T47D (cell line): ENCODE data around the gene AUTS2.

Experiments
- DNase-seq, 2 experiments: peaks; one replicate each; pipeline versions ENCODE4 v3.0.0 to v3.0.0-alpha.2; 2011 to 2012; ENCODE audit warnings: low read depth in 1 of 2, low spot score in 1 of 2
- JUND ChIP-seq: IDR thresholded peaks from 2 replicates; pipeline ENCODE4 v1.6.1; 2012; ENCODE audit warnings: low read depth
- in situ Hi-C: cut with HindIII; loops from 2 replicates; pipeline ENCODE4 v1.10.0; 2016; ENCODE audit warnings: low sequenced_read_pairs, low pct_unique_long_range_greater_than_20kb

AUTS2 gene

GRCh38 chr7:70752794-70753241 is 1154.5 kb downstream of the AUTS2 start:
- in situ Hi-C loops: no loop called here
- no peak for TF ChIP-seq JUND
- peak in 1 of 2 experiments; percentile 65 for DNase-seq

DNA sequence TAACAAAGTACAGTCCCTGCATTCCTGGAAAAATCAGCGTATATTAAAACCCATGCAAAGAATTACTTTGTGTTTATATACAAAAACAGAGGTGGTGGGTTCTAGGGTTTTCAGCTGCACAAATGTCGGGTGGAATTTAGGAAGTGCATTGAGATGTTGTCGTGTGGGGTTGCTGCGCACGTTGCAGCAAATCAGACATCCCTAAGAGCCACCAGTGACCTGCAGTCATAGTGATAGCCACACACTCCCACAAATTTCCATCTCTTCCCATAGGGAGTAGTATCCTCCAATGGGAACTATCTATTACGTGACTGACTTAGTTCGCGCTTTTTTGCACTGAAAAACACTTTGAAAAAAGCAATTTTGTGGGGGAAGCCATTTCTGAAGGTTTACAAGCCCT is 1158.5 kb downstream of the AUTS2 start:
- in situ Hi-C loops: no loop called here
- TF ChIP-seq JUND: no peak
- DNase-seq: no peak

- TF ChIP-seq JUND: no peak
- in situ Hi-C loops: no loop called here
These were observed 1160.4 kb downstream of the AUTS2 start for GRCh38 chr7:70758646-70759045.

DNA sequence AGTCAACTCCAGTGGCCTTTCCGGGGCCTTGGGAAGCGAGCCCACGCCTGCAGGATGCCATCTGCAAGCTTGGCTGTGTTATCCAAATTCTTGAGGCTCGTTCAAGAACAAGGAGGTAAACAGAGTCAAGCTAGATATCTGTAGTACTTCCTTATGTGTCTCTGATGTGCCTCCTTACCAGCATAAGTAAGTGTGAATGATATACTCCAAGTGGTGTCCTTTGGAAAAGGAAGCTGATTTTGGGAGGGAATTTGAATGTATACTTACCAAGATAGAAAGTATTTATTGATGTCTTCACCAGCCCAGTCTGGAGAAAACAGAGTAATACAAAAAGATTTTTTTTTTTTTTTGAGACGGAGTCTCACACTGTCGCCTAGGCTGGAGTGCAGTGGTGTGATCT is 1161.4 kb downstream of the AUTS2 start:
- TF ChIP-seq JUND: no peak
- no peak for DNase-seq
- in situ Hi-C loops: no loop called here

More at GRCh38 chr7:70758646-70759045, 1160.4 kb downstream of the AUTS2 start:
- DNase-seq: no peak

DNA sequence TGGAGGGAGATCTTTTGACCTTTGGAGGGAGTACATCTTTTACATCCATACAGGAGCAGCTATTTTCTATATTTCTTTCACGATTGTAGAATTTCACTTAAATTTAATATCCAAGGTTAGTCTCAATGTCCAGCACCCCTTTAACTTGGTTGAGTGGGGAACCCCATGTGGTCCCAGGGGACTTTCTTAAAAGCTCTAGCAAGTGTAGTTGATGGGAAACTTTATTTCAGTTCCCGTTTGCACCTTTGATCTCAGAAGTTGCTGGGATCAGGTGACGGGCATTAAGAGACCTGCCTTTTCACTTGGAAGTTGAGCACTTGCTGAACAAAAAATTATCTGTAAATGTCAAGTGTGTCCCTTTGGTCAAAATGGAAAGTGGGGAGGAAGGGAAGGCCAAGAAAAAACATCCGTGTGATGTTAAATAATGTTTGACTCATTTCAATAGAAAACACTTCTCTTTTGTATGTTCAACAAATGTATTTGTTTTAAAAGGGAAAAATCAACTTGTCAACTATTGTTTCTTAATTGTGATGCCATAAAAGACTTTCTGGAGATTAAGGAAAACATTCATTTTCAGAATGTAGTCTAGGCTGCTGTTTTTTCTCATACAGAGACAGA is 1163.5 kb downstream of the AUTS2 start:
- in situ Hi-C loops: no loop called here
- no peak for DNase-seq
- no peak for TF ChIP-seq JUND

GRCh38 chr7:70762696-70763095 is 1164.4 kb downstream of the AUTS2 start:
- in situ Hi-C loops: no loop called here
- TF ChIP-seq JUND: no peak
- peak in 1 of 2 experiments; percentile 42 for DNase-seq

- no peak for TF ChIP-seq JUND
- in situ Hi-C loops: no loop called here
- no peak for DNase-seq
These were observed 1165.9 kb downstream of the AUTS2 start for GRCh38 chr7:70763961-70764691.

DNA sequence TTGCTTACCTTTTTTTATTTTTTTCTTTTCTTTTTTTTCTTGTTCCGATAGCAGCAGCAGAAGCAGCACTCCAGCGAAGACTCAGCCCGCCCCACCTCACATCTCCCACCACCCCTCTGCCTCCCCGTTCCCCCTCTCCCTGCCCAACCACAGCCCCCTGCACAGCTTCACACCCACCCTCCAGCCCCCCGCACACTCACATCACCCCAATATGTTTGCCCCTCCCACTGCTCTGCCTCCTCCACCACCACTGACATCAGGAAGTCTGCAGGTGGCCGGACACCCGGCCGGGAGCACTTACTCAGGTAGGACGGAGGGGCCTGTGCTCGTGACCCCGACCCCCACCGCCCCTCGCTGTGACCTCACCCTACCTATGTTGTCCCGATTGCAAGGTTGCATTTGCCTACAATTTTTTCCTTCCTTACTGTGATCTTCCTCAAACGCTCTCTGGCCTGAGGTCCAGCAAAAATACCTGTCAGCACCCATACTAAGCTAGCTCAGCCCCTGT is 1166.5 kb downstream of the AUTS2 start:
- no peak for TF ChIP-seq JUND
- in situ Hi-C loops: no loop called here
- DNase-seq: no peak

- in situ Hi-C loops: no loop called here
- no peak for TF ChIP-seq JUND
These were observed 1167.4 kb downstream of the AUTS2 start for GRCh38 chr7:70765651-70766050.

DNA sequence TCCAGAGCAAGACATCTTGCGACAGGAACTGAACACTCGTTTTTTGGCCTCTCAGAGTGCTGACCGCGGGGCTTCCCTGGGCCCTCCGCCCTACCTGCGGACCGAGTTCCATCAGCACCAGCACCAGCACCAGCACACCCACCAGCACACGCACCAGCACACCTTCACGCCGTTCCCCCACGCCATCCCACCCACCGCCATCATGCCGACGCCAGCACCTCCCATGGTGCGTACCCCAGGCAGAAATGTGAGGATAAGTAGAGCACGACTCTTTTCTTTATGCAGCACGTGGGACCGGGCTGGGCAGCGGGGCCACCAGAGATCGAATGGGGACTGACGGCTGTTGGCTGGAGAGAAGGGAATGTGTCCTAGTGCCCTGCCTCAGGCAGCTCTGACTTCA is 1167.8 kb downstream of the AUTS2 start:
- no peak for DNase-seq
- TF ChIP-seq JUND: no peak
- in situ Hi-C loops: no loop called here

More at GRCh38 chr7:70765651-70766050, 1167.4 kb downstream of the AUTS2 start:
- no peak for DNase-seq

- no peak for DNase-seq
- no peak for TF ChIP-seq JUND
- in situ Hi-C loops: no loop called here
These were observed 1168.4 kb downstream of the AUTS2 start for GRCh38 chr7:70766694-70767093.

DNA sequence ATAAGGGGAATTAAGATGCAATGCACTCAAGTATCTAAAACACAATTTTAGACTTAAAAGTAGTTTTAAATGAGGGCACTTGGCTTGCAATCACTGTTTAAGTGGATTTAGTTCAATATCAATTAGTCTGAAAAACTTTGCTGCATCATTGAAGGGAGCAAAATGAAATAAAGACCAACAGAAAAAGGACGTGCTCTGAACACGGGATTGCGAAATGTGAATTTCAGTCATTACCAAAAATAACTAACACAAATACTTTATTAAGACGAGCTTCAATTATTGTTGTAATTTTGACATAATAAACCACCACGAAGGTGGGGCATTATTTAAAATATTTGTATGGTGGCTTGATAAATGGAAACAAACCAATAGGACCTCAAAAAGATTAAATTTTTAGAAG is 1171.9 kb downstream of the AUTS2 start:
- no peak for TF ChIP-seq JUND
- in situ Hi-C loops: no loop called here

DNA sequence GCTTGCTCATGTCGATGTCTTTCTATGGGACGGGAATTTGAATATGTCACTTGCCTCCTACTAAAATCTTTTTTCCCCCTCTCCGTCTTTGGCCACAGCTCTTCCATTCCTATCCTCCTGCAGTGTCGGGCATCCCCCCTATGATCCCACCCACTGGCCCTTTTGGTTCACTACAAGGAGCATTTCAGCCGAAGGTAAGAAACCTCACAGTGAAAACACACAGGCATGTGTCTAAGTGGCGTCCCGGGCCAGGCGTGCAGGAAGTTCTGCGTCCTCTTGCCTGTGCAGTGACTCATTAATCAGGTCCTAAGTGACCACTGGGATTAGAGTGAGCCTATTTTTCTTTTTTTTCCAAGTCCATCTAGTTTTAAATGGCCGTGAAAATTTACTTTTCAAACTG is 1173.2 kb downstream of the AUTS2 start:
- DNase-seq: no peak
- TF ChIP-seq JUND: no peak
- in situ Hi-C loops: no loop called here

More for the DNA sequence above, 1171.9 kb downstream of the AUTS2 start:
- no peak for DNase-seq

DNA sequence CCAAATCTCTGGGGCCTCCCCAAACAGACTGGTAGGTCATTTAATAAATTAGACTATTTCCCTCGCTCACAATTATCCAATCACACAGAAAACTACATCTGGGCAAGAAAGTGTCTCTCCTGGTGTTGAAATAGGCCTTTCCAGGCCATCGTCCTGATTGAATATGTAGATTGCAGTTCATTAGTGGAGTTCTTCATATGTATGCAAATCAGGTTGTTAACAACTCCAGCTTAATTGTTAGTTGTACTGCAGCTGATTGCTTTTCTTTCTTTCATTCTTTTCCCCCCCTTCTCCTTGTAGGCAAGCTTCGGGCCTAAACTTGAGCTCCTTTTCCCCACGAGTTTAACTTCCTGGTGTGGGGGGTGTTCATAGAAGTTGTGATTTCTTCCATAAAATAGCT is 1174.6 kb downstream of the AUTS2 start:
- in situ Hi-C loops: no loop called here
- TF ChIP-seq JUND: no peak
- DNase-seq: no peak
